ENCODE results near the gene HECTD4.

DNA sequence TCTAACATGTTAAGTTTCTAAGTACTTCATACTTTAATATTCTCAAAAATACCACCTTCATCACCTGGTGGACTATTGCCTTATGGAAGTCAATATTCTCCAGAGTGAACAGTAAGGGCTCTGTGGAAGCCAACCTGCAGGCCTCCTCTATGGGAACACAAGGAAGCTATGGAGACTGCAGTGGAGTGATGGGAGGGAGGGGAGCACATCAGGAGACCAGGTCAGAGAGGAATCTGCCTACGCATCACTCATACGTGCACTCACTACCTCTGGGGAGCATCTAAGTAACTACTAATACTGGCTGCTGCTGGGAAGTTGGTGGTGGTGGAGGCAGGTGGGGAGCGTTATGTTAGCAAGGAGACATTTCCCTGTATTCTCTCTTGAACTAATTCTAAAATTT, 19.9 kb downstream of the HECTD4 start:
- TF ChIP-seq CTCF (conservative IDR thresholded peaks at IDR 0.05; ENCODE audit: low read length) (no peak), EZH2phosphoT487 (IDR thresholded peaks at IDR 0.05; ENCODE audit: borderline replicate concordance) (no peak)

Data from Loucy (cell line).